ENCODE results near the gene COL24A1. TPM values are rescaled to one million over a fixed set of nuclear protein-coding genes. Genes with fewer than 3 reads are reported as not detected.
"Not testable (repeated sequence)": the region's sequence is repeated elsewhere in the genome, so short reads cannot be mapped to it uniquely, and the experiment has no call there.

Gene COL24A1
- total and polyA plus RNA-seq, 2 donors (not counting 3 experiments of a cell fraction or from before 2014, with no cell fraction given), result 0.03 TPM; not detected in 1

GRCh38 chr1:85865213-85865612 is 291.4 kb downstream of the COL24A1 start:
- Histone ChIP-seq H2AFZ (ENCODE audit: low read depth, low read length) (no peak overlapping the region), H3K36me3 (ENCODE audit: control insufficient read depth in 2 of 2, extremely low read depth in 1 of 2, insufficient read depth in 2 of 2, low read length in 2 of 2) (no peaks in the 10 kb centered on the region), H3K79me2 (ENCODE audit: control insufficient read depth, insufficient read depth, low read length) (no peaks in the 10 kb centered on the region), H4K20me1 (replicated peaks; ENCODE audit: control insufficient read depth, extremely low read depth, insufficient read depth, low read length) (no peaks in the 10 kb centered on the region), H3K4me1 (ENCODE audit: control insufficient read depth, extremely low read depth, insufficient read depth, low read length) (no peaks in the 10 kb centered on the region), H3K27me3 (ENCODE audit: control insufficient read depth in 2 of 2, insufficient read depth in 2 of 2, low read length in 2 of 2) (peaks cover 2 to 15% of the 10 kb centered on the region in 2 experiments), H3K9ac (replicated peaks; ENCODE audit: extremely low read depth, insufficient read depth, low read length) (no peak overlapping the region), H3K4me2 (ENCODE audit: insufficient read depth, low read length) (no peak overlapping the region), H3K9me3 (replicated peaks; ENCODE audit: control insufficient read depth, insufficient read depth, low read length) (no peaks in the 10 kb centered on the region), H3K27ac (ENCODE audit: insufficient read depth, low read depth, low read length) (no peak overlapping the region), H3K9me1 (replicated peaks; ENCODE audit: control insufficient read depth, extremely low read depth, insufficient read depth, low read length) (no peaks in the 10 kb centered on the region), H3K4me3 (replicated peaks in 1 of 3; ENCODE audit: insufficient read depth in 1 of 3, low read depth in 1 of 3, low read length in 3 of 3) (no peak overlapping the region)
- FAIRE-seq (no peak), DNase-seq (ENCODE audit: low read depth, low spot score) (no peak)
- BruUV-seq (replicated peaks), result no TSS peak
- no peak for TF ChIP-seq MYC (IDR thresholded peaks at IDR 0.05; ENCODE audit: low read depth, low read length)
- no peak for TF ChIP-seq EZH2 (IDR thresholded peaks at IDR 0.05; ENCODE audit: borderline replicate concordance, low read depth, low read length, severe bottlenecking)
- ChIA-PET CTCF (no interaction called here), POLR2A (no interaction called here)
- dilution Hi-C loops (cut with MboI; ENCODE audit: extremely low pct_ligation_motif_present, low sequenced_read_pairs) (no loop called here), intact Hi-C loops (cut with micrococcal nuclease) (no loop called here)

- Histone ChIP-seq H3K79me2 (ENCODE audit: control insufficient read depth, insufficient read depth, low read length) (no peaks in the 10 kb centered on the region), H3K27ac (ENCODE audit: insufficient read depth, low read depth, low read length) (no peak overlapping the region), H3K9me1 (replicated peaks; ENCODE audit: control insufficient read depth, extremely low read depth, insufficient read depth, low read length) (no peaks in the 10 kb centered on the region), H3K9me3 (replicated peaks; ENCODE audit: control insufficient read depth, insufficient read depth, low read length) (no peaks in the 10 kb centered on the region), H3K4me3 (replicated peaks in 1 of 3; ENCODE audit: insufficient read depth in 1 of 3, low read depth in 1 of 3, low read length in 3 of 3) (no peak overlapping the region), H3K36me3 (ENCODE audit: control insufficient read depth in 2 of 2, extremely low read depth in 1 of 2, insufficient read depth in 2 of 2, low read length in 2 of 2) (no peaks in the 10 kb centered on the region), H2AFZ (ENCODE audit: low read depth, low read length) (no peak overlapping the region), H3K4me2 (ENCODE audit: insufficient read depth, low read length) (no peak overlapping the region), H3K4me1 (ENCODE audit: control insufficient read depth, extremely low read depth, insufficient read depth, low read length) (no peaks in the 10 kb centered on the region), H4K20me1 (replicated peaks; ENCODE audit: control insufficient read depth, extremely low read depth, insufficient read depth, low read length) (no peaks in the 10 kb centered on the region), H3K27me3 (ENCODE audit: control insufficient read depth in 2 of 2, insufficient read depth in 2 of 2, low read length in 2 of 2) (peaks cover 2 to 15% of the 10 kb centered on the region in 2 experiments), H3K9ac (replicated peaks; ENCODE audit: extremely low read depth, insufficient read depth, low read length) (no peak overlapping the region)
- FAIRE-seq (no peak), DNase-seq (ENCODE audit: low read depth, low spot score) (no peak)
- TF ChIP-seq MYC (IDR thresholded peaks at IDR 0.05; ENCODE audit: low read depth, low read length) (no peak), POLR2AphosphoS5 (IDR thresholded peaks at IDR 0.05; ENCODE audit: insufficient read depth, low read depth, low read length) (no peak), CTCF (IDR thresholded peaks at IDR 0.05; ENCODE audit: extremely low read depth in 1 of 2, insufficient read depth in 1 of 2, low read depth in 1 of 2, low read length in 2 of 2) (no peak), FOS (IDR thresholded peaks at IDR 0.05; ENCODE audit: borderline replicate concordance, insufficient read depth, low read length) (no peak), MAX (IDR thresholded peaks at IDR 0.05; ENCODE audit: insufficient read depth, insufficient read length) (no peak), GATA2 (IDR thresholded peaks at IDR 0.05; ENCODE audit: insufficient read depth, insufficient read length, low read depth, low read length) (no peak), POLR2A (IDR thresholded peaks at IDR 0.05; ENCODE audit: low read depth, low read length) (no peak), JUN (IDR thresholded peaks at IDR 0.05; ENCODE audit: borderline replicate concordance, insufficient read depth, insufficient read length, low read depth) (no peak), EZH2 (IDR thresholded peaks at IDR 0.05; ENCODE audit: borderline replicate concordance, low read depth, low read length, severe bottlenecking) (no peak)
- ChIA-PET POLR2A (no interaction called here), CTCF (no interaction called here)
- intact Hi-C loops (cut with micrococcal nuclease), result no loop called here
- dilution Hi-C loops (cut with MboI; ENCODE audit: extremely low pct_ligation_motif_present, low sequenced_read_pairs), result no loop called here
- no TSS peak for BruUV-seq (replicated peaks)
Measured at GRCh38 chr1:85864727-85865126, 291.8 kb downstream of the COL24A1 start.

GRCh38 chr1:85863639-85864038 is 292.9 kb downstream of the COL24A1 start:
- H3K9me3 ChIP-seq (replicated peaks; ENCODE audit: control insufficient read depth, insufficient read depth, low read length); intact Hi-C loops (cut with micrococcal nuclease): not testable (repeated sequence)

More at GRCh38 chr1:85863639-85864038, 292.9 kb downstream of the COL24A1 start:
- POLR2A ChIA-PET; H3K9ac ChIP-seq (replicated peaks; ENCODE audit: extremely low read depth, insufficient read depth, low read length); H3K4me3 ChIP-seq (replicated peaks in 1 of 3; ENCODE audit: insufficient read depth in 1 of 3, low read depth in 1 of 3, low read length in 3 of 3); H2AFZ ChIP-seq (ENCODE audit: low read depth, low read length); CTCF ChIA-PET; H4K20me1 ChIP-seq (replicated peaks; ENCODE audit: control insufficient read depth, extremely low read depth, insufficient read depth, low read length); H3K4me2 ChIP-seq (ENCODE audit: insufficient read depth, low read length); H3K27ac ChIP-seq (ENCODE audit: insufficient read depth, low read depth, low read length); dilution Hi-C loops (cut with MboI; ENCODE audit: extremely low pct_ligation_motif_present, low sequenced_read_pairs); FAIRE-seq; DNase-seq (ENCODE audit: low read depth, low spot score); H3K36me3 ChIP-seq (ENCODE audit: control insufficient read depth in 2 of 2, extremely low read depth in 1 of 2, insufficient read depth in 2 of 2, low read length in 2 of 2); H3K9me1 ChIP-seq (replicated peaks; ENCODE audit: control insufficient read depth, extremely low read depth, insufficient read depth, low read length); BruUV-seq (replicated peaks); H3K4me1 ChIP-seq (ENCODE audit: control insufficient read depth, extremely low read depth, insufficient read depth, low read length); H3K79me2 ChIP-seq (ENCODE audit: control insufficient read depth, insufficient read depth, low read length): not testable (repeated sequence)
- H3K27me3 ChIP-seq (ENCODE audit: control insufficient read depth in 2 of 2, insufficient read depth in 2 of 2, low read length in 2 of 2), result peaks cover 2 to 15% of the 10 kb centered on the region in 2 experiments

Data from endothelial cell of umbilical vein (primary cell).